MM.1S (cell line): ENCODE data around the gene C1orf146.

Experiments
- CTCF ChIP-seq: fragments of 300-600 bp; sonication (generic); IDR thresholded peaks from 2 replicates; pipeline ENCODE4 v1.5.1; 2016; ENCODE audit warnings: antibody characterized with exemption, low read length, mixed read lengths
- EZH2 ChIP-seq: fragments of 300-600 bp; sonication (generic); optimal IDR thresholded peaks from 2 replicates; pipeline ENCODE3; 2017; ENCODE audit warnings: low read depth, mild to moderate bottlenecking, antibody characterized with exemption, low read length, mixed read lengths

GRCh38 chr1:92217721-92218120 is at the start of gene C1orf146:
- no peak for TF ChIP-seq EZH2
- no peak for TF ChIP-seq CTCF
